Activated CD8-positive, alpha-beta memory T cell treated with anti-CD3 and anti-CD28 coated beads for 4 hours (primary cell): ENCODE data around the gene KPTN.

Experiments used
- DNase-seq, 2 donors: peaks; one replicate each; pipeline ENCODE4 v3.0.0-alpha.2; 2020; ENCODE audit warnings: low read depth in 2 of 2

The KPTN gene

DNA sequence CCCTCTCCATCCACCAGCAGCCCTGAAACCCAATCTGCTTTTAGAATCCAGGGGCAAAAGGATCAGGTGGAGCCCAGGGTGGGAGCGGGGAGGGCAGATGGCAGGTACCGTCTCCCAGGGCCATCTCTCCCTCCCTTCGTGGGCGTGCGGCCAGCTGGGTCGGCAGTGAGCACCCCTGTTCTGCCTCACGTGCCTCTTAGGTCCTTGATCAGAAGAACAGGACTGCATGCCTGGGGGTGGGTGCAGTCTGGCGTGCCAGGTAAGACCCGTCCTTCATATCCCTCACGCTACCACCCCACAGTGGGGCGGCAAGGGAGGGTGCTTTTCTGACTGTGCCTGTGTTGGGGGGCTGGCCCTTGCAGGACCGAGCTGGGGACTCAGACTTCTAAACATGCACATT is 14.3 kb downstream of the KPTN start:
- DNase-seq: no peak

- DNase-seq: no peak
These were observed 14.7 kb downstream of the KPTN start for GRCh38 chr19:47469363-47469700.

GRCh38 chr19:47467914-47468313 is 16.1 kb downstream of the KPTN start:
- no peak for DNase-seq

DNA sequence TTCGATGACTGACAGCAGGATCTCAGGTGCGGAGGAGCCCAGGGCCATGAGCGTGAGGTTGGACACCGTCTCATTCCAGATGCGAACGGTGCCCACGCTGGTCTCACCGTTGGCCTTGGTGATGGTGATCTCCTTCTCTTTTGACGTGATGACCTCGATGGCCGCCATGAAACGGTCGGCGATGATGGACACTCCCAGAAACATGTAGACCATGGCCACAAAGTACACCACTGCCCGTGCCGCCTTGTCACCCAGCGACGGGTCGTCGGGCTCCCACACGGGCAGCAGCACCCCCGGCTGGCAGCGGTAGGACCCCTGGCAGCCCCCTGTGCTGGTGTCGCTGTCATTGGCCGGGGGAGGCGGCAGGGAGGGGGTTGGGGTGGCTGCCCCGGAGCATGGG is 18.1 kb downstream of the KPTN start:
- DNase-seq: no peak

DNA sequence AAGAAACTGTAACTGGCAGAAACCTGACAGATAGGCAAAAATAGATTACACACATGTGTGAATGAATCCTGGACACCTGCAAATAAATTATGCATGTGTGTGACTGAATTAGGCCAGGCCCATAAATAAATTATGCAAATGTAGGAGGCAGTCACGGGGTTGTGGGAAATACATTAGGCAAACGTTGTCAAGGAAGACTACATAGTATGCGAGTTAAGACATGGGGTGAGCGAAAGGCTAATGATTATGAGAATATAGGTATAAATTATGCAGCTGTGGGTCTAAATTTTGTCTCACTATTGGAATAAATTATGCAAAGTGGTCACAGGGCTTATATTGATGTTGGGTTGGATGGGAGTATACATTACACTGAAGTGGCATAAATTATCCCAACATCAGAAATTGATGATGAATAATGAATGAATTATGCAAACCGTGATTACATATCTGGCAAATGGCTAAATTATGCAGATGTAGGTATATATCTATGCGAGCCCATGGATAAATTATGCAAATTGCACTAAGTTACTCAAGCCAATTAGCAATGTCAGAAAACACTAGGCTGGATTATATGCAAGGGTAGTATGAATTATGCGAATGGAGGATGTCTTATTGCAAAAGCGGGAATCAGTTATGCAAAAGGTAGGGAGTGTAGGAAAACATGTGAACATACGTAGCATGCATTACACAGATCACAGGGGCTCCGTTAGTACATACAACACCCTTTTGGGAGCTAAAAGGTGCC is 19.2 kb downstream of the KPTN start:
- DNase-seq: no peak

DNA sequence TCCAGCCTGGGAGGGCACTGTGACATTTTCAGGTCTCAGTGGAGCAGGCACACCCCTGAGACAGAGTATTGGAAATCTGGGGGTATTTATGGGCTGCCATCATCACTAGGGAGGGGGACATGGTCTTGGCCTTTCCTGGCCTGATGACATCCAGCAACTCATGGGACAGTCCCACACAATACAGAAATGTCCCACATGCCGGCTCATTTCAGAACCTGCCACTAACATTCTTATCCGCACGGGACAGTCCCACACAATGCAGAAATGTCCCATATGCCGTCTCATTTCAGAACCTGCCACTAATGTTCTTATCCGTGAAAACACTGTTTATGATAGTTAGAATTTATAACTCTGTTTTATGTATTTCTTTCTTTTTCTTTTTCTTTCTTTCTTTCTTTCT is 22.1 kb downstream of the KPTN start:
- no peak for DNase-seq

GRCh38 chr19:47459477-47459876 is 24.5 kb downstream of the KPTN start:
- no peak for DNase-seq

DNA sequence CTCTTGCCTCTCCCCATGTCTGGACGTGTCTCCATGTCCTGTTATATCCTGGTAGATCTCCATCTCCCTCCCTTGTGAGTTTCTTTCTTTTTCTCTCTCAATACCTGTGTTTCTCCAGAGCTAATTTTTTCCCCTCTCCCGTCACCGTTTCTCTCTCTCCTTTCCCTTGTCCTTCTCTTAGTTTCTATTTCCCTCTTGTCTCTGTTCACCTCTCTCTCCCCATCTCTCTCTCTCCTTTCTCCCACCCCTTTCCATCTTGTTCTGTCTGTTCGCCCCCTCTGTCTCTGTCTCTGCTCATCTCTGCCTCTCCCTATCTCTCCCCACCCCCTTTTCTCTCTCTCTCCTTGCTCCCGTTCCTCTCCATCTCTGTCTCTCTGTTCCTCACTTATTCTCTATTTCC is 25.3 kb downstream of the KPTN start:
- DNase-seq: no peak

DNA sequence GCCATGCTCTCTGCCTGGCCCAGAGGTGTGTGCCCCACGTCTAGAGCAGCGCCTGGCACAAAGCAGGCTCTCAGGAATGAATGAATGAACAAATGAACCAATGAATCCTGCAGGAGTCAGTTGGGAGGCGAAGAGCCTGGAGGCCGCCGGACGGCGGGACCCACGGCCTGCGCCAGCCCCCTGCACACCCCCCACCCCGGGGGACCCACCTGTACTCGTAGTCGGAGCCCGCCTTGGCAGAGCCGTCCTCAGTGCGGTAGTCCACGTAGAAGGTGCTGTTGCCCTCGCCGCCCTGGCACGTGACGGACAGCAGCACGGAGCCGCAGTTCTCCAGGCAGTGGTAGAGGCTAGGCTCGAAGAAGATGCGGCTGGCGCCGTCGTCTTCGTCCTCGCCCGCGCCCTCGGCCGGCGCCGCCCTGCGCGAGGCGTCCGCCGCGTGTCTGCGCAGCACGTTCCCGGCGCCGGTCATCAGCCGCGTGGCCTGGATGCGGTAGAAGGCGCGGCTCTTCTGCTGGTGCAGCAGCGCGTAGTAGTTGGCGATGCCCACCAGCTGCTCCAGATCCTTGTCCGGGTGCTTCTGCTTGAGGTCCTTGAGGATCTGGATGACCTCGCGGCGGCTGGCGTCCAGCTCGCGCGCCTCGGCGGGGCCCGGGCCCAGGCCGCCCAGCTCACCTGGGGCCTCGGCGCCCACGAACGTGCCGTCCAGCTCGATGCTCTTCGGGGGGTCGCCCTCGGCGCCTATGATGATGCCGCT is 27.1 kb downstream of the KPTN start:
- no peak for DNase-seq

- DNase-seq: no peak
These were observed 33.5 kb downstream of the KPTN start for GRCh38 chr19:47450478-47450877.

GRCh38 chr19:47448360-47448727 is 35.7 kb downstream of the KPTN start:
- no peak for DNase-seq

- no peak for DNase-seq
These were observed 36.3 kb downstream of the KPTN start for GRCh38 chr19:47447470-47448359.

GRCh38 chr19:47446534-47447469 is 37.2 kb downstream of the KPTN start:
- DNase-seq: no peak

DNA sequence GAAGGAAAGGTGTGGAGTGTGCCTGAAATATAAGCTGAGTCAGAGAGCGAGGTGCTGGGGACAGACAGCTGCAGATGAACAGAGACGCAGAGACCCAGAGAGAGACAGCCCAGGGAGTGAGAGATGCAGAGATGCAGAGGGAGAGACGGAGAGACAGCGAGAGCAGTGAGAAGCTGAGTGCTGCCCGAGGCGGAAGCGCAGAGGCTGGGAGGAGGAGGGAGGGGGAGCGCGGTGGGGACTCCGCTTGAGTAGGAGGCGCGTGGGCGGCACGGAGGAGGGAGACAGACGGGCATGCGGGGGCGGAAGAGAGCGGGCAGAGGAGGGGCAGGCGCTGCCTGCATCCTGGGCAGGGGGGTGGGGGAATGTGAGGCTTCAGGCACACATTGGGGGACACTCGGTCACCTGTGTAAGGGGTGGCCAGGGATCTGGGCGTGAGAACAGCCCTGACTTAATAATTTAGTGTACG is 38.0 kb downstream of the KPTN start:
- DNase-seq: peak; percentile 59 to 72

DNA sequence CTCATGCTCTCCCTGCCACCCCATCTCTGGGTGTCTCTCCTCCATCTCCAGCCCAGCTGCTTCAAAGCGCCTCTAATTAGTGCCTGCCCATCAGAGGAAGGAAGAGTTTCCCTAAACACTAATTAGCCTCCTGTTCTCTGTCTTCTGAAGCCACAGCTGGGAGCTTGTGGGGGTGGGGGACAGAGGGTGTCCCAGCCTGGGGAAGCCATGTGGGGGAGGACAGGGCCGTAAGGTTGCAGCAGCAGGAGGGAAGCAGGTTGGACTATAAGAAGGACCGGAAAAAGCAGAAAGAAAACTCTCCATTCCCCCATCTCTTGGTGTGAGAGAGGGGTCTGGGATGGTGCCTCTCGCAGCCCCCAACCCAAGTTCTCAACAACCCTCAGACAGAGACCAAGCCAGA is 38.5 kb downstream of the KPTN start:
- DNase-seq: no peak

GRCh38 chr19:47444388-47444821 is 39.6 kb downstream of the KPTN start:
- no peak for DNase-seq

- DNase-seq: no peak
These were observed 40.7 kb downstream of the KPTN start for GRCh38 chr19:47443331-47443730.

- DNase-seq: no peak
These were observed 45.2 kb downstream of the KPTN start for GRCh38 chr19:47438793-47439220.

DNA sequence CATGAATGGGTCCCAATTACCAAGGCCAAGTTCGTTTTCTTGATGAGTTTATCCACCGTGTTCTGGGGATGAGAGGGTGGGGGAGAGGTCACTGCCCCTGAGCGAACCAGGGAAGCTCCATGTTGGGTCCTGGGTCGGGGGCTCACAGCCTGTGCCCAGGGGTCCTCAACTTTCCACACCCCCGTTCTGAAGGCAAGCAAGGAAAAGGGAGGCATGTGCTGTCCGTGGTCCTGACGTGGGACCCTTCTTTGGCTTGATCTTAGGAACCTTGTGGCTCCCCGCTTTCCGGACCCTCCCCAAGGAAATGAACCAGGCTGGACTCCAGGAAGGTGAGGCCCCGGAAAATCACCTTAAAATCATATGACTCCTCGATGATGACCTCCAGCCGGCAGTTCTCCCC is 46.5 kb downstream of the KPTN start:
- DNase-seq: no peak

DNA sequence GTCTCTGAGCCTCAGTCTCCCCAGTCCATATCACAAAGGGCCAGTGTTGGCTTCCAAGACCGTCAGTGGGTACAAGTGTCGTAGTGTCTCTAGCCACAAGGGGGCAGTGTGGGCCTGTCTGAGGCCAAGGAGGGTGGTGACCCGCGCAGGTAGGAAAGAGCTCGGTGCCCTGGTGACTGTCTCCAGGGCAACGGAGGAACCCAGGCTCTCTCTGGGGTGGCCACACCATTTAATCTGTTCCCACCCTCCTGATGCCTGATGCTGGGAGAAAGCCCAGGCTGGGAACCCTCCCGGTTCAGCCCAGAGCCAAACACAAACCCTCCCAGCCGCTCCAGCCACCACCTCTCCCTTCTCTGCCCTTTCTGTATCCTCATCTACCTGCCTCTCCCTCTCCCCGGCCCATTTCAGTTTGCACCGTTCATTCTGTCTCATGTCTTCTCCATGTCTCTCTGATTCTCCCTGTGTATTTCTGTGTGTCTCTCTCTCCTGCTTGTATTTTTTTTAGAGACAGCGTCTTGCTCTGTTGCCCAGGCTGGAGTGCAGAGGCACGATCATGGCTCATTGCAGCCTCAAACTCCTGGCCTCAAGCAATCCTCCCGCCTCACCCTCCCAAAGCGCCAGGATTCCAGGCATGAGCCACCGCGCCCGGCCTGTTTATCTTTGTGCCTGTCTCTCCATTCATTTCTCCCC is 47.2 kb downstream of the KPTN start:
- peak; percentile 72 to 73 for DNase-seq
